Vagina (tissue), 2 donors: Measurements from ENCODE around the gene IGFBP6.

Experiments used
- POLR2A ChIP-seq, 2 donors: fragments of 450-650 bp; IDR thresholded peaks; one replicate each; pipeline ENCODE4 v1.6.1; 2017; ENCODE audit warnings: antibody characterized with exemption in 2 of 2, mild to moderate bottlenecking in 2 of 2, moderate library complexity in 2 of 2
- POLR2AphosphoS5 ChIP-seq, 2 donors: sonication (generic); formaldehyde crosslinking; IDR thresholded peaks; one replicate each; pipeline ENCODE4 v1.9.0; 2017; ENCODE audit warnings: antibody characterized with exemption in 2 of 2, mild to moderate bottlenecking in 2 of 2, low read depth in 1 of 2; ENCODE audit not compliant: insufficient read depth in 1 of 2
- TF ChIP-seq, protein P1 (sequence below), 3 experiments: fragments of 450-650 bp in 2 of 3; fragments of 200-600 bp in 1 of 3; sonication (generic) in 1 of 3; IDR thresholded peaks; one replicate each; pipeline ENCODE4 v1.5.1; 2017 to 2019; ENCODE audit warnings: antibody characterized with exemption in 3 of 3, mild to moderate bottlenecking in 2 of 3, moderate library complexity in 2 of 3

DNA sequence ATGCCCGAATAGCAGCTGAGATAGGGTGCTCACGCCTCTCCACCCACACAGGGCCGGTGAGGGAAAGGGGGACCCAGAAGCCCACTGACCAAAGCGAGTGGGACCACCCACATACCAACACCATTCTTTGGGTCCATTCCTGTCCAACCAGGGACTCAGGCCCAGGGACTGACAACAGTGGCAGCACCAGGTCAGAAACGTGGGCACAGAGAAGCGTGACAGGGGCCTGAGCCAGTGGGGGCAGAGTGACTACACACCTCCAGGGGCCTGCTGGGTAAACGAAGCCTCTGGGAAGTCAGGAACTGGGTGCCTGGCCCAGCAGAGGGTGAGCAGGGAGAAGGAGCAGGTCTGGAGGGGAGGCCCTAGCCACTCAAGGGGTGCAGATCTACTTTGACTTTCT is 32.0 kb upstream of the IGFBP6 start:
- TF ChIP-seq, protein P1, sequence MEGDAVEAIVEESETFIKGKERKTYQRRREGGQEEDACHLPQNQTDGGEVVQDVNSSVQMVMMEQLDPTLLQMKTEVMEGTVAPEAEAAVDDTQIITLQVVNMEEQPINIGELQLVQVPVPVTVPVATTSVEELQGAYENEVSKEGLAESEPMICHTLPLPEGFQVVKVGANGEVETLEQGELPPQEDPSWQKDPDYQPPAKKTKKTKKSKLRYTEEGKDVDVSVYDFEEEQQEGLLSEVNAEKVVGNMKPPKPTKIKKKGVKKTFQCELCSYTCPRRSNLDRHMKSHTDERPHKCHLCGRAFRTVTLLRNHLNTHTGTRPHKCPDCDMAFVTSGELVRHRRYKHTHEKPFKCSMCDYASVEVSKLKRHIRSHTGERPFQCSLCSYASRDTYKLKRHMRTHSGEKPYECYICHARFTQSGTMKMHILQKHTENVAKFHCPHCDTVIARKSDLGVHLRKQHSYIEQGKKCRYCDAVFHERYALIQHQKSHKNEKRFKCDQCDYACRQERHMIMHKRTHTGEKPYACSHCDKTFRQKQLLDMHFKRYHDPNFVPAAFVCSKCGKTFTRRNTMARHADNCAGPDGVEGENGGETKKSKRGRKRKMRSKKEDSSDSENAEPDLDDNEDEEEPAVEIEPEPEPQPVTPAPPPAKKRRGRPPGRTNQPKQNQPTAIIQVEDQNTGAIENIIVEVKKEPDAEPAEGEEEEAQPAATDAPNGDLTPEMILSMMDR (IDR thresholded peaks at IDR 0.05) = no peak
- TF ChIP-seq POLR2A (IDR thresholded peaks at IDR 0.05) (no peak), POLR2AphosphoS5 (IDR thresholded peaks at IDR 0.05; ENCODE audit: insufficient read depth in 1 of 2, low read depth in 1 of 2) (no peak)
